Endodermal cell (in vitro differentiated cells): ENCODE results near the gene PSENEN. TPM values are rescaled to one million over a fixed set of nuclear protein-coding genes. Genes with fewer than 3 reads are reported as not detected.
A peak's percentile ranks its signal among the peaks of the same experiment; 100 is the strongest.

ENCODE experiments used
- DNase-seq: peaks from one replicate; pipeline ENCODE4 v3.0.0-alpha.2; 2017
- H3K27ac ChIP-seq: 2 replicates; pipeline ENCODE4 v1.5.1; 2013; ENCODE audit warnings: mild to moderate bottlenecking, low read depth, low read length, moderate library complexity
- H3K27me3 ChIP-seq: 2 replicates; pipeline ENCODE4 v1.6.1; 2013; ENCODE audit warnings: mild to moderate bottlenecking, low read length, moderate library complexity; ENCODE audit not compliant: insufficient read depth, control insufficient read depth, poor library complexity, severe bottlenecking
- H3K36me3 ChIP-seq: 2 replicates; pipeline ENCODE4 v1.7.0; 2013; ENCODE audit warnings: mild to moderate bottlenecking, low read length, moderate library complexity; ENCODE audit not compliant: control insufficient read depth, insufficient read depth
- H3K4me1 ChIP-seq: one replicate; pipeline ENCODE4 v1.7.0; 2013; ENCODE audit warnings: low read length; ENCODE audit not compliant: control insufficient read depth, insufficient read depth
- H3K4me3 ChIP-seq: 2 replicates; pipeline ENCODE4 v1.5.1; 2013; ENCODE audit warnings: mild to moderate bottlenecking, low read length, moderate library complexity
- H3K9ac ChIP-seq: 2 replicates; pipeline ENCODE4 v1.6.1; 2013; ENCODE audit warnings: mild to moderate bottlenecking, low read length, moderate library complexity; ENCODE audit not compliant: poor library complexity, severe bottlenecking; ENCODE audit errors: extremely low read depth
- H3K9me3 ChIP-seq: 2 replicates; pipeline ENCODE4 v1.6.1; 2013; ENCODE audit warnings: mild to moderate bottlenecking, low read length, moderate library complexity; ENCODE audit not compliant: control insufficient read depth
- H3K27ac Mint-ChIP-seq: 2 replicates; pipeline ENCODE4 v1.8.0; 2020; ENCODE audit warnings: mixed read lengths
- H3K27me3 Mint-ChIP-seq: 2 replicates; pipeline ENCODE4 v1.8.0; 2021; ENCODE audit warnings: mild to moderate bottlenecking, mixed read lengths; ENCODE audit not compliant: insufficient read depth
- H3K36me3 Mint-ChIP-seq: 2 replicates; pipeline ENCODE4 v1.8.0; 2020; ENCODE audit warnings: low read depth, mixed read lengths
- H3K4me1 Mint-ChIP-seq: 2 replicates; pipeline ENCODE4 v1.8.0; 2020; ENCODE audit warnings: mixed read lengths
- H3K4me3 Mint-ChIP-seq: 2 replicates; pipeline ENCODE4 v1.8.0; 2020; ENCODE audit warnings: mild to moderate bottlenecking, moderate library complexity, mixed read lengths
- H3K9me3 Mint-ChIP-seq: 2 replicates; pipeline ENCODE4 v1.8.0; 2020; ENCODE audit warnings: mild to moderate bottlenecking, mixed read lengths
- CTCF ChIP-seq: fragments of 200-600 bp; sonication (generic); conservative IDR thresholded peaks from 2 replicates; pipeline ENCODE4 v1.5.0; 2021; ENCODE audit warnings: antibody characterized with exemption, mild to moderate bottlenecking
- WGBS, 2 experiments: methylation state at CpG; one replicate each; pipeline versions ENCODE4 v1.1.5 to v1.1.7; 2013; ENCODE audit warnings: missing lambda C conversion rate in 2 of 2, mixed read lengths in 1 of 2; ENCODE audit not compliant: insufficient coverage in 1 of 2, insufficient read length in 1 of 2; 5-methylcytosine and 5-hydroxymethylcytosine counted together
- total RNA-seq, 2 donors: library from RNA; stranded (reverse); fragmentation: NEBNext Ultra II Directional in 1 of 2; extraction: Animal tissue kit (Norgen Biotek cat#: 25700) in 1 of 2; gene quantifications; 2 replicates in 1 of 2; 3 replicates in 1 of 2; pipeline ENCODE4 v1.2.1, GENCODE V29; 2021

The PSENEN gene
- total RNA-seq, 2 donors from 2014 or later: 101 to 109 TPM

- no peak overlapping the region for H3K27ac Mint-ChIP-seq
- H3K27me3 Mint-ChIP-seq: no peaks in the 10 kb centered on the region
- H3K4me3 Mint-ChIP-seq: peak overlapping the region; percentile 74
- Histone ChIP-seq H3K27ac (no peak overlapping the region), H3K4me1 (peaks cover 13% of the 10 kb centered on the region), H3K9ac (no peak overlapping the region), H3K4me3 (peak overlapping the region; percentile 85), H3K27me3 (no peaks in the 10 kb centered on the region), H3K9me3 (no peaks in the 10 kb centered on the region), H3K36me3 (no peaks in the 10 kb centered on the region)
- 85 to 91% methylated on average over 4 to 7 of the region's 7 CpGs for WGBS, 2 experiments
- peaks cover 6% of the 10 kb centered on the region for H3K36me3 Mint-ChIP-seq
- H3K9me3 Mint-ChIP-seq: no peaks in the 10 kb centered on the region
- no peak for TF ChIP-seq CTCF
- DNase-seq: no peak
- peaks cover 18% of the 10 kb centered on the region for H3K4me1 Mint-ChIP-seq
Measured at GRCh38 chr19:35715355-35715809, 30.1 kb upstream of the PSENEN start.

GRCh38 chr19:35715981-35716800, 29.3 kb upstream of the PSENEN start:
- peak overlapping the region; percentile 96 for H3K27ac Mint-ChIP-seq
- DNase-seq: no peak
- H3K9me3 Mint-ChIP-seq: no peaks in the 10 kb centered on the region
- H3K4me3 Mint-ChIP-seq: peak overlapping the region; percentile 74
- Histone ChIP-seq H3K27ac (peak overlapping the region; percentile 47), H3K9ac (peak overlapping the region; percentile 35), H3K4me1 (peaks cover 13% of the 10 kb centered on the region), H3K9me3 (no peaks in the 10 kb centered on the region), H3K4me3 (peak overlapping the region; percentile 85), H3K27me3 (no peaks in the 10 kb centered on the region), H3K36me3 (peaks cover under 1% of the 10 kb centered on the region)
- H3K36me3 Mint-ChIP-seq: peaks cover 8% of the 10 kb centered on the region
- no peaks in the 10 kb centered on the region for H3K27me3 Mint-ChIP-seq
- 8 to 12% methylated on average over 22 to 52 of the region's 52 CpGs for WGBS, 2 experiments
- TF ChIP-seq CTCF: no peak
- peaks cover 18% of the 10 kb centered on the region for H3K4me1 Mint-ChIP-seq

- peaks cover 13% of the 10 kb centered on the region for H3K4me1 ChIP-seq
- 0% methylated on average over 57 to 77 of the region's 77 CpGs for WGBS, 2 experiments
- Mint-ChIP-seq H3K27me3 (no peaks in the 10 kb centered on the region), H3K36me3 (peaks cover 15% of the 10 kb centered on the region), H3K4me3 (peak overlapping the region; percentile 74), H3K4me1 (peaks cover 18% of the 10 kb centered on the region), H3K9me3 (no peaks in the 10 kb centered on the region), H3K27ac (peak overlapping the region; percentile 96)
- H3K4me3 ChIP-seq: peak overlapping the region; percentile 85
- TF ChIP-seq CTCF: peak; percentile 93
- H3K9me3 ChIP-seq: no peaks in the 10 kb centered on the region
- H3K27ac ChIP-seq: peak overlapping the region; percentile 80
- peaks cover 8% of the 10 kb centered on the region for H3K36me3 ChIP-seq
- no peaks in the 10 kb centered on the region for H3K27me3 ChIP-seq
- DNase-seq: peak; percentile 99
- peak overlapping the region; percentile 35 for H3K9ac ChIP-seq
Measured at GRCh38 chr19:35716801-35717664, 28.4 kb upstream of the PSENEN start.
